ENCODE measurements around the gene MOGAT2. TPM values are rescaled to one million over a fixed set of nuclear protein-coding genes. Genes with fewer than 3 reads are reported as not detected.
"Not testable (repeated sequence)": the region's sequence is repeated elsewhere in the genome, so short reads cannot be mapped to it uniquely, and the experiment has no call there.

Gene MOGAT2
- total and polyA plus RNA-seq, 2 of the 13 experiments (the other 11 are each of a cell fraction or from before 2014, with no cell fraction given) = 27.2 to 27.8 TPM

- Histone ChIP-seq H4K20me1 (ENCODE audit: insufficient read depth, low read length) (no peaks in the 10 kb centered on the region), H3K27me3 (ENCODE audit: control insufficient read depth in 1 of 2, insufficient read depth in 2 of 2, low read length in 2 of 2) (peaks cover 0 to 4% of the 10 kb centered on the region in 2 experiments; a peak in 1 of 5 replicates), H3K27ac (ENCODE audit: extremely low read length, insufficient read depth, low read length) (no peak overlapping the region), H3K4me3 (replicated peaks in 1 of 3; ENCODE audit: insufficient read depth in 1 of 3, low read depth in 2 of 3, low read length in 3 of 3) (no peak overlapping the region), H3K9ac (ENCODE audit: insufficient read depth, low read depth, low read length) (no peak overlapping the region), H3K4me2 (ENCODE audit: low read depth, low read length) (no peak overlapping the region), H2AFZ (ENCODE audit: low read length) (no peak overlapping the region), H3K36me3 (replicated peaks in 1 of 2; ENCODE audit: control insufficient read depth in 1 of 2, insufficient read depth in 2 of 2, low read length in 2 of 2) (no peaks in the 10 kb centered on the region; a peak in 1 of 5 replicates), H3K79me2 (ENCODE audit: insufficient read depth, low read length) (no peaks in the 10 kb centered on the region), H3K4me1 (ENCODE audit: insufficient read depth, low read length) (no peaks in the 10 kb centered on the region), H3K9me3 (ENCODE audit: low read length) (no peaks in the 10 kb centered on the region)
- in situ Hi-C loops (cut with HindIII; ENCODE audit: extremely low pct_ligation_motif_present, low pct_unique_long_range_greater_than_20kb) (no loop called here), intact Hi-C loops (cut with micrococcal nuclease; ENCODE audit: unreplicated experiment) (no loop called here)
- CTCF ChIA-PET (ENCODE audit: low intra/inter-chr PET ratio, low total read pairs) = no interaction called here
- no TSS peak for BruUV-seq (replicated peaks)
- no peak for TF ChIP-seq ESRRA (CRISPR knock-in tag; IDR thresholded peaks at IDR 0.05; ENCODE audit: low read depth)
- no peak for TF ChIP-seq JUN (CRISPR knock-in tag; IDR thresholded peaks at IDR 0.05)
- no peak for TF ChIP-seq KLF16 (CRISPR knock-in tag; IDR thresholded peaks at IDR 0.05)
- ATAC-seq (no peak), DNase-seq (ENCODE audit: low spot score) (no peak), FAIRE-seq (no peak)
- WGBS (ENCODE audit: low lambda C conversion rate) = 27% methylated on average over 10 of the region's 17 CpGs
- POLR2A ChIA-PET = no interaction called here
These were observed 38.9 kb upstream of the MOGAT2 start for GRCh38 chr11:75678620-75679259.

DNA sequence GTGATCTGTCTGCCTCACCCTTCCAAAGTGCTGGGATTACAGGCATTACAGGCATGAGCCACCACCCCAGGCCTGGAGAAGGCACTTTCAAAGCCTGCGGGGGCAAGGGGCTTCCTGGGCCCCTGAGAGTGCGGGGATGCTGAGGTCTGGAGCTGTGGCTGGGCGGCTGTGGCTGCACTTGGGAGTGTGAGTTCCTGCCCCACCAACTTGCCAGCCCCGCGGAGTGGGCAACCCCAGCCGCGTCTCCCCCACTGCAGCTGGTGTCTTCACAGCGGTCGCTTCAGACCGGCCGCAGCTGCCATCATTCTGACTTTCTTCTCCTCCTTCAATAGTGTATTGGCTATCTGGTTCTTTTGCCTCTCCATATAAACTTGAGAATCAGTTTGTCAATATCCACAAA lies 38.1 kb upstream of the MOGAT2 start:
- 60% methylated on average over 6 of the region's 11 CpGs for WGBS (ENCODE audit: low lambda C conversion rate)
- intact Hi-C loops (cut with micrococcal nuclease; ENCODE audit: unreplicated experiment) (no loop called here), in situ Hi-C loops (cut with HindIII; ENCODE audit: extremely low pct_ligation_motif_present, low pct_unique_long_range_greater_than_20kb) (no loop called here)
- ATAC-seq = no peak
- H3K79me2 ChIP-seq (ENCODE audit: insufficient read depth, low read length) = no peaks in the 10 kb centered on the region
- ChIA-PET CTCF (ENCODE audit: low intra/inter-chr PET ratio, low total read pairs) (no interaction called here), POLR2A (no interaction called here)
- no peak for FAIRE-seq
- peaks cover 0 to 4% of the 10 kb centered on the region in 2 experiments; a peak in 1 of 5 replicates for H3K27me3 ChIP-seq (ENCODE audit: control insufficient read depth in 1 of 2, insufficient read depth in 2 of 2, low read length in 2 of 2)
- H3K9ac ChIP-seq (ENCODE audit: insufficient read depth, low read depth, low read length) = no peak overlapping the region
- TF ChIP-seq, protein P1, sequence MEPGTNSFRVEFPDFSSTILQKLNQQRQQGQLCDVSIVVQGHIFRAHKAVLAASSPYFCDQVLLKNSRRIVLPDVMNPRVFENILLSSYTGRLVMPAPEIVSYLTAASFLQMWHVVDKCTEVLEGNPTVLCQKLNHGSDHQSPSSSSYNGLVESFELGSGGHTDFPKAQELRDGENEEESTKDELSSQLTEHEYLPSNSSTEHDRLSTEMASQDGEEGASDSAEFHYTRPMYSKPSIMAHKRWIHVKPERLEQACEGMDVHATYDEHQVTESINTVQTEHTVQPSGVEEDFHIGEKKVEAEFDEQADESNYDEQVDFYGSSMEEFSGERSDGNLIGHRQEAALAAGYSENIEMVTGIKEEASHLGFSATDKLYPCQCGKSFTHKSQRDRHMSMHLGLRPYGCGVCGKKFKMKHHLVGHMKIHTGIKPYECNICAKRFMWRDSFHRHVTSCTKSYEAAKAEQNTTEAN (CRISPR knock-in tag; conservative IDR thresholded peaks at IDR 0.05) = no peak
- TF ChIP-seq ZNF619 (CRISPR knock-in tag; IDR thresholded peaks at IDR 0.05) (no peak), GATAD1 (CRISPR knock-in tag; IDR thresholded peaks at IDR 0.05) (no peak)
- no peaks in the 10 kb centered on the region for H4K20me1 ChIP-seq (ENCODE audit: insufficient read depth, low read length)
- H3K27ac ChIP-seq (ENCODE audit: extremely low read length, insufficient read depth, low read length) = no peak overlapping the region
- no peak overlapping the region for H2AFZ ChIP-seq (ENCODE audit: low read length)
- no peaks in the 10 kb centered on the region; a peak in 1 of 5 replicates for H3K36me3 ChIP-seq (replicated peaks in 1 of 2; ENCODE audit: control insufficient read depth in 1 of 2, insufficient read depth in 2 of 2, low read length in 2 of 2)
- no peak overlapping the region for H3K4me2 ChIP-seq (ENCODE audit: low read depth, low read length)
- no TSS peak for BruUV-seq (replicated peaks)
- H3K4me1 ChIP-seq (ENCODE audit: insufficient read depth, low read length) = no peaks in the 10 kb centered on the region
- H3K9me3 ChIP-seq (ENCODE audit: low read length) = no peaks in the 10 kb centered on the region
- no peak for DNase-seq (ENCODE audit: low spot score)
- H3K4me3 ChIP-seq (replicated peaks in 1 of 3; ENCODE audit: insufficient read depth in 1 of 3, low read depth in 2 of 3, low read length in 3 of 3) = no peak overlapping the region

GRCh38 chr11:75683856-75684255 lies 33.8 kb upstream of the MOGAT2 start:
- H3K4me2 ChIP-seq (ENCODE audit: low read depth, low read length); H3K79me2 ChIP-seq (ENCODE audit: insufficient read depth, low read length); H3K9me3 ChIP-seq (ENCODE audit: low read length); ATAC-seq; H3K9ac ChIP-seq (ENCODE audit: insufficient read depth, low read depth, low read length); H2AFZ ChIP-seq (ENCODE audit: low read length); H3K4me1 ChIP-seq (ENCODE audit: insufficient read depth, low read length); H3K4me3 ChIP-seq (replicated peaks in 1 of 3; ENCODE audit: insufficient read depth in 1 of 3, low read depth in 2 of 3, low read length in 3 of 3); H3K27ac ChIP-seq (ENCODE audit: extremely low read length, insufficient read depth, low read length); in situ Hi-C loops (cut with HindIII; ENCODE audit: extremely low pct_ligation_motif_present, low pct_unique_long_range_greater_than_20kb); CTCF ChIA-PET (ENCODE audit: low intra/inter-chr PET ratio, low total read pairs); H4K20me1 ChIP-seq (ENCODE audit: insufficient read depth, low read length); DNase-seq (ENCODE audit: low spot score); BruUV-seq (replicated peaks); intact Hi-C loops (cut with micrococcal nuclease; ENCODE audit: unreplicated experiment); H3K27me3 ChIP-seq (ENCODE audit: control insufficient read depth in 1 of 2, insufficient read depth in 2 of 2, low read length in 2 of 2); H3K36me3 ChIP-seq (replicated peaks in 1 of 2; ENCODE audit: control insufficient read depth in 1 of 2, insufficient read depth in 2 of 2, low read length in 2 of 2); POLR2A ChIA-PET; FAIRE-seq: not testable (repeated sequence)
- WGBS (ENCODE audit: low lambda C conversion rate) = 6% methylated on average over 1 of the region's 1 CpG
